ENCODE measurements around the gene TBCB. TPM values are rescaled to one million over a fixed set of nuclear protein-coding genes. Genes with fewer than 3 reads are reported as not detected.

Gene TBCB, protein sequence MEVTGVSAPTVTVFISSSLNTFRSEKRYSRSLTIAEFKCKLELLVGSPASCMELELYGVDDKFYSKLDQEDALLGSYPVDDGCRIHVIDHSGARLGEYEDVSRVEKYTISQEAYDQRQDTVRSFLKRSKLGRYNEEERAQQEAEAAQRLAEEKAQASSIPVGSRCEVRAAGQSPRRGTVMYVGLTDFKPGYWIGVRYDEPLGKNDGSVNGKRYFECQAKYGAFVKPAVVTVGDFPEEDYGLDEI
- 189 and 207 TPM in 2 replicates for total RNA-seq

DNA sequence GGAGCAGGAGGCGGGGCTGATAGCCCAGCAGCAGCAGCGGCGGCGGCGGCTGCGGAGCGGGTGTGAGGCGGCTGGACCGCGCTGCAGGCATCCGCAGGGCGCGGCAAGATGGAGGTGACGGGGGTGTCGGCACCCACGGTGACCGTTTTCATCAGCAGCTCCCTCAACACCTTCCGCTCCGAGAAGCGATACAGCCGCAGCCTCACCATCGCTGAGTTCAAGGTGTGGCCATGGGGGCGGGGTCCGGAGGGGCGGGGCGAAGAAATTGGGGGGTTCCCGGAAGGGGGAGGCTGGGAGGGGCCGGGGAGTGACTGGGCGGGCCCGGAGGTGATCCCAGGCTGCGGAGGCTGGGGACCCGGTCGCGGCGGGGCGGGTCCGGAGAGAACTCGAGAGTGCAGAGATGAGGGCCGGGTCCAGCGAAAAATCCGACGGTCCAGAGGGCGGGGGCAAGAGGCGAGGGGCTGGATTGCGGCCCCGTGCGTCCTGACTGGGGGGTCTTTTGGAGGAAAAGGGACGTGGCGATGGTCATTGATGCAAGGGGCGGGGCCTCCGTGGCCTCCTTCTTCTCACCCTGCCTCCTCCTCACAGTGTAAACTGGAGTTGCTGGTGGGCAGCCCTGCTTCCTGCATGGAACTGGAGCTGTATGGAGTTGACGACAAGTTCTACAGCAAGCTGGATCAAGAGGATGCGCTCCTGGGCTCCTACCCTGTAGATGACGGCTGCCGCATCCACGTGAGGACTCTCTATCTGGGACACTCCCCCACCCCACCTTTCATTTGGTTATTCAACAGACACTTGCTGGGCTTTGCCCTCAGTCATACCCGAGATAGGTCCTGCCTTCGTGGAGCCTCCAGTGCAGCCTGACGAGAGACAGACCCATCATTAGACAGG, at the start of gene TBCB:
TSS of gene TBCB (plus strand) at position 16 of the 891 bp plus-strand sequence. CDS start at position 109, 93 bp downstream.

GRCh38 chr19:36110487-36111199, 4.6 kb upstream of the TBCB start, which contains the start of gene OVOL3:
Gene OVOL3, plus strand, starts transcription at chr19:36111143. Its CDS starts 60 bp downstream, at chr19:36111203.

DNA sequence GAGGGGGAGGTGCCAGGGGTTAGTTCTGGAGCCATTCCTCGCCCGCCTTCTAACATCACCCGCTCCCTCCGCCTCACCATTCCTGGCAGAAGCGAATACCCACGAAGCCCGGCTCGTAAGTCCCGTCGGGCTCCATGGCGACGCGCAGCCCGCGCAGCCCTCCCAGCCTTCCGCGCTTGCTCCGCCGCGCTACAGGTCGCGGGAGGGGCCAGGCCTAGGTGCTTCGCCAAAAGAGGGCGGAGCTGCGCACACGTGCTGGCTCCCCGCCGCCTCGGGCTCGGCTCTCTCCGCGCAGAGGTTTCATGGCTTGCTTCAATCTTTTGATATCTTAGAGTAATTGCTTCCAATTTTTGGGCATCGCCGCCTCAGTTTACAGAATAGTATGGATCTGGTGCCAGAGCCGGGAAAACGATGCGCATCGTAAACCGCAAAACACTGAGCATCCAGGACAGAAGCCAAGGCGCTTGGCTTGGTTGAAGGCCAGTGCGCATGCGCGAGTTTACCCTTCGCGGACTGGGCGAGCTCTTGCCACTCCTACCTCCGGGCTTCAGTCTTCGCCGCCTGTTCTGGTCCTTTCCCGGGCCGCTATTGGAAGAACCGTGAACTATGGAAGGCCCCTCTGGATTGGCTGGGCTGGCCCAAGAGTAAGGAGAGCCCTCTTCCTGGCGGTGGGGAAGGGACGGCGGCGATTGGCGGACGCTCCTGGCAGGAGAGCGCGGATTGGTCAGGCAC, 381 bp upstream of the TBCB start, which contains the start of gene POLR2I:
TSS of gene POLR2I (minus strand) at position 155 of the 732 bp plus-strand sequence. CDS start at position 136, 19 bp downstream.

DNA sequence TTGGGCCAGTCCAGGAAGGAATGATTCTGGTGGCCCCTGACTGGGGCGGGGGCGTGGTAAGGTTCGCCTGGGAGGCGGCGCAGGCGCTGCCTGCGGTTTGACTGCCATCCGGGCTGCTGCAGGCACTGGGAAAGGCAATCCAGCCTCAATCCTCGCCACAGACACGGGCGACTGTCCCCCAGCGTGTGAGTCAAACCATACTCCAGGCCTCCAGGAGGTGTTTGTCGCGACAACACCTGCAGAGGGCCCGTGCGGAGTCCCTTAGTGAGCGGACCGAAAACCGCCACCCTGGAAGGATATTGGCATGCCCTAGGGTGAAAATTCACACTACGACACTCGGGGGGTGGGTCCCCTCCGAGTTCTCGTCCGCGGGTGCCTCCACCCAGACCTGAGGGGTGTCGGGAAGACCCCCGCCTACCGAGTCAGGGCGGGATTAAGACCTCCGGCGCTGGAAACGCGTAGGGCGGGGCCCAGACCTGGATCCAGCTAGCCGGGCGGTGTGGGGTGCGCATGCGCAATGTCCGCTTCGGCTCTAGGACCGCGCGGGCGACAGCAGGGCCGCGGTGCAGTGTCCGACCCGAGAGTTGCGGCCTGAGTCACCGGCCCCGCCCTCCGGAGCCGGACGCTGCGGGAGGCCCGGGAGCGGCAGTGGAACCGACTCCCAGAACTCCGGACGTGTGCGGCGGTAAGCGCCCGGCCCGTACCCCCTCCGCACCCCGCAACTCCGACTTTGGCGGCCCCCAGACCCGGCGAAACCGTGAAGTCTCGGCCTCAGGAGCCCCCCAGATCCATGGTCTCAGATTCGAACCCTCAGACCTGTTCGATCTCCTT, 24.4 kb downstream of the TBCB start, which contains the start of gene CAPNS1:
TSS of gene CAPNS1 (plus strand) at position 594 of the 831 bp plus-strand sequence. CDS start 946 bp downstream, outside the sequence.

GRCh38 chr19:36152352-36153091, 37.3 kb downstream of the TBCB start, which contains the start of gene COX7A1:
Gene COX7A1, minus strand, starts transcription at chr19:36152447. Its CDS starts 40 bp downstream, at chr19:36152407.

Other genes starting within 250 kb of the TBCB start
- 1.3 and 8.4 TPM in 2 replicates for gene APLP1, start 246.9 kb upstream of the TBCB start, total RNA-seq
- 3.1 and 3.5 TPM in 2 replicates for gene NFKBID, start 214.9 kb upstream of the TBCB start, total RNA-seq
- not detected in 2 replicates for gene HCST, start 212.9 kb upstream of the TBCB start, total RNA-seq
- gene TYROBP, start 207.2 kb upstream of the TBCB start, total RNA-seq: not detected in 2 replicates
- gene LRFN3, start 179.1 kb upstream of the TBCB start, total RNA-seq: 2.5 and 2.8 TPM in 2 replicates
- gene SDHAF1, start 120.3 kb upstream of the TBCB start, total RNA-seq: 9.8 and 12.1 TPM in 2 replicates
- 0.06 TPM in 1 of 2 replicates, not detected in the other for gene SYNE4, start 106.7 kb upstream of the TBCB start, total RNA-seq
- 7.4 and 9.4 TPM in 2 replicates for gene ALKBH6, start 101.3 kb upstream of the TBCB start, total RNA-seq
- gene CLIP3, start 82.6 kb upstream of the TBCB start, total RNA-seq: 0.81 and 6.7 TPM in 2 replicates
- 0.31 and 0.65 TPM in 2 replicates for gene THAP8, start 61.2 kb upstream of the TBCB start, total RNA-seq
- 3.9 and 4.4 TPM in 2 replicates for gene WDR62, start 60.6 kb upstream of the TBCB start, total RNA-seq
- not detected in 2 replicates for gene OVOL3, start 4.3 kb upstream of the TBCB start, total RNA-seq
- gene POLR2I, start 593 bp upstream of the TBCB start, total RNA-seq: 91.3 and 94.6 TPM in 2 replicates
- gene CAPNS1, start 24.6 kb downstream of the TBCB start, total RNA-seq: 343 and 488 TPM in 2 replicates
- 27.5 and 56.7 TPM in 2 replicates for gene COX7A1, start 37.0 kb downstream of the TBCB start, total RNA-seq
- gene ZNF565, start 99.2 kb downstream of the TBCB start, total RNA-seq: 2.4 and 4.8 TPM in 2 replicates
- 41.9 and 139 TPM in 2 replicates for gene ZNF146, start 99.6 kb downstream of the TBCB start, total RNA-seq